T47D (cell line): Measurements from ENCODE around the gene TTLL9.

Experiments
- DNase-seq, 2 experiments: peaks; one replicate each; pipeline versions ENCODE4 v3.0.0 to v3.0.0-alpha.2; 2011 to 2012; ENCODE audit warnings: low read depth in 1 of 2, low spot score in 1 of 2
- JUND ChIP-seq: IDR thresholded peaks from 2 replicates; pipeline ENCODE4 v1.6.1; 2012; ENCODE audit warnings: low read depth
- in situ Hi-C: cut with HindIII; loops from 2 replicates; pipeline ENCODE4 v1.10.0; 2016; ENCODE audit warnings: low sequenced_read_pairs, low pct_unique_long_range_greater_than_20kb

The TTLL9 gene

GRCh38 chr20:31890646-31891045 lies 20.2 kb downstream of the TTLL9 start:
- DNase-seq = no peak
- in situ Hi-C loops = no loop called here
- no peak for TF ChIP-seq JUND

- in situ Hi-C loops = no loop called here
- TF ChIP-seq JUND = no peak
- DNase-seq = peak; percentile 82 to 93
Observed at GRCh38 chr20:31894980-31895675, 24.7 kb downstream of the TTLL9 start.

GRCh38 chr20:31896049-31896448 lies 25.6 kb downstream of the TTLL9 start:
- in situ Hi-C loops = no loop called here
- TF ChIP-seq JUND = no peak
- no peak for DNase-seq

GRCh38 chr20:31897541-31897940 lies 27.1 kb downstream of the TTLL9 start:
- DNase-seq = no peak
- TF ChIP-seq JUND = no peak
- in situ Hi-C loops = no loop called here

GRCh38 chr20:31901615-31902014 lies 31.2 kb downstream of the TTLL9 start:
- no peak for DNase-seq
- TF ChIP-seq JUND = no peak
- in situ Hi-C loops = no loop called here

- in situ Hi-C loops = no loop called here
- no peak for TF ChIP-seq JUND
- no peak for DNase-seq
Observed at GRCh38 chr20:31903627-31904386, 33.4 kb downstream of the TTLL9 start.

- TF ChIP-seq JUND = no peak
- DNase-seq = no peak
- in situ Hi-C loops = no loop called here
Observed at GRCh38 chr20:31906001-31906400, 35.6 kb downstream of the TTLL9 start.

GRCh38 chr20:31907046-31907445 lies 36.6 kb downstream of the TTLL9 start:
- in situ Hi-C loops = no loop called here
- no peak for DNase-seq
- no peak for TF ChIP-seq JUND

- no peak for DNase-seq
- in situ Hi-C loops = no loop called here
- TF ChIP-seq JUND = no peak
Observed at GRCh38 chr20:31908016-31908415, 37.6 kb downstream of the TTLL9 start.

- no peak for TF ChIP-seq JUND
- DNase-seq = no peak
- in situ Hi-C loops = no loop called here
Observed at GRCh38 chr20:31908424-31908823, 38.0 kb downstream of the TTLL9 start.

- in situ Hi-C loops = no loop called here
- no peak for TF ChIP-seq JUND
- no peak for DNase-seq
Observed at GRCh38 chr20:31909253-31910070, 39.0 kb downstream of the TTLL9 start.

- in situ Hi-C loops = no loop called here
- TF ChIP-seq JUND = no peak
- no peak for DNase-seq
Observed at GRCh38 chr20:31910071-31910803, 39.8 kb downstream of the TTLL9 start.
